Right lobe of liver (tissue), 4 donors: ENCODE results near the gene CLEC2B.

ENCODE experiments used
- POLR2A ChIP-seq: fragments of 450-650 bp; IDR thresholded peaks from one replicate; pipeline ENCODE4 v1.6.1; 2017; ENCODE audit warnings: antibody characterized with exemption, mild to moderate bottlenecking
- TF ChIP-seq, protein P1 (sequence below), 4 donors: fragments of 200-600 bp in 3 of 4; fragments of 450-650 bp in 1 of 4; IDR thresholded peaks; one replicate each; pipeline versions ENCODE4 v1.5.1 to v1.8.0; 2016 to 2022; ENCODE audit warnings: antibody characterized with exemption in 4 of 4, mild to moderate bottlenecking in 2 of 4
- donor health status: DM: no; HTN: no; CAD: no.
- donor health status: DM: no; HTN: no; CAD: no.
- donor health status: DM: no; HTN: yes; CAD: no.

GRCh38 chr12:9910716-9911421 is 41.7 kb upstream of the CLEC2B start:
- no peak for TF ChIP-seq POLR2A
- TF ChIP-seq, protein P1, sequence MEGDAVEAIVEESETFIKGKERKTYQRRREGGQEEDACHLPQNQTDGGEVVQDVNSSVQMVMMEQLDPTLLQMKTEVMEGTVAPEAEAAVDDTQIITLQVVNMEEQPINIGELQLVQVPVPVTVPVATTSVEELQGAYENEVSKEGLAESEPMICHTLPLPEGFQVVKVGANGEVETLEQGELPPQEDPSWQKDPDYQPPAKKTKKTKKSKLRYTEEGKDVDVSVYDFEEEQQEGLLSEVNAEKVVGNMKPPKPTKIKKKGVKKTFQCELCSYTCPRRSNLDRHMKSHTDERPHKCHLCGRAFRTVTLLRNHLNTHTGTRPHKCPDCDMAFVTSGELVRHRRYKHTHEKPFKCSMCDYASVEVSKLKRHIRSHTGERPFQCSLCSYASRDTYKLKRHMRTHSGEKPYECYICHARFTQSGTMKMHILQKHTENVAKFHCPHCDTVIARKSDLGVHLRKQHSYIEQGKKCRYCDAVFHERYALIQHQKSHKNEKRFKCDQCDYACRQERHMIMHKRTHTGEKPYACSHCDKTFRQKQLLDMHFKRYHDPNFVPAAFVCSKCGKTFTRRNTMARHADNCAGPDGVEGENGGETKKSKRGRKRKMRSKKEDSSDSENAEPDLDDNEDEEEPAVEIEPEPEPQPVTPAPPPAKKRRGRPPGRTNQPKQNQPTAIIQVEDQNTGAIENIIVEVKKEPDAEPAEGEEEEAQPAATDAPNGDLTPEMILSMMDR (IDR thresholded peaks at IDR 0.05), result no peak
